Activated CD4-positive, alpha-beta T cell treated with anti-CD3 and anti-CD28 coated beads, Interleukin-2, amount 10 ng/mL, durations not matched to agents 7 days and 5 days (primary cell): ENCODE measurements around the gene EIF4A3. TPM values are rescaled to one million over a fixed set of nuclear protein-coding genes. Genes with fewer than 3 reads are reported as not detected.

Experiments used
- CTCF ChIA-PET: fragments of 350-600 bp; sonication (Branson Sonifier 250); formaldehyde crosslinking; loops from one replicate; lab custom pipeline; 2021; ENCODE audit warnings: antibody characterized with exemption; lab: Charles Lee
- POLR2A ChIA-PET: fragments of 350-600 bp; sonication (Branson Sonifier 250); formaldehyde crosslinking; loops from one replicate; lab custom pipeline; 2021; ENCODE audit warnings: antibody characterized with exemption; lab: Charles Lee
- DNase-seq: peaks from one replicate; pipeline ENCODE4 v3.0.0-alpha.2; 2020
- H3K27ac Mint-ChIP-seq: one replicate; pipeline ENCODE4 v1.8.0; 2021; ENCODE audit warnings: mild to moderate bottlenecking, moderate library complexity, mixed read lengths
- H3K27me3 Mint-ChIP-seq: one replicate; pipeline ENCODE4 v1.8.0; 2021; ENCODE audit warnings: mixed read lengths
- H3K36me3 Mint-ChIP-seq: one replicate; pipeline ENCODE4 v1.8.0; 2021; ENCODE audit warnings: low read depth, mixed read lengths
- H3K4me1 Mint-ChIP-seq: one replicate; pipeline ENCODE4 v1.8.0; 2021; ENCODE audit warnings: mixed read lengths
- H3K4me3 Mint-ChIP-seq: one replicate; pipeline ENCODE4 v1.8.0; 2021; ENCODE audit warnings: mild to moderate bottlenecking, moderate library complexity, mixed read lengths
- H3K9me3 Mint-ChIP-seq: one replicate; pipeline ENCODE4 v1.8.0; 2021; ENCODE audit warnings: mixed read lengths
- total RNA-seq, 2 experiments: library from RNA; stranded (reverse); gene quantifications; one replicate each; pipeline ENCODE4 v1.2.3, GENCODE V29; 2021

The EIF4A3 gene
- total RNA-seq, 2 experiments from 2014 or later, result 148 to 157 TPM

GRCh38 chr17:80145076-80146075 lies 1.6 kb downstream of the EIF4A3 start:
- peak; percentile 24 for DNase-seq
- Mint-ChIP-seq H3K36me3 (peaks cover 29% of the 10 kb centered on the region), H3K27ac (peak overlapping the region; percentile 84), H3K4me3 (peak overlapping the region; percentile 80), H3K27me3 (no peaks in the 10 kb centered on the region), H3K4me1 (peaks cover 39% of the 10 kb centered on the region), H3K9me3 (no peaks in the 10 kb centered on the region)
- ChIA-PET CTCF (interaction anchor here (0.6 to 1.2 kb wide), 4 partner anchors 9 to 146 kb away, joined by 3 to 6 read pairs (median 4); partner anchors contain the start of gene GAA), POLR2A (interaction anchor here (0.7 to 1.0 kb wide), 2 partner anchors 115 to 118 kb away, joined by 3 read pairs; partner anchors contain the start of gene RNF213)

GRCh38 chr17:80142929-80143328 lies 4.0 kb downstream of the EIF4A3 start:
- Mint-ChIP-seq H3K4me3 (no peak overlapping the region), H3K9me3 (no peaks in the 10 kb centered on the region), H3K27me3 (no peaks in the 10 kb centered on the region), H3K27ac (no peak overlapping the region), H3K36me3 (peaks cover 47% of the 10 kb centered on the region), H3K4me1 (peaks cover 32% of the 10 kb centered on the region)
- ChIA-PET POLR2A (no interaction called here), CTCF (interaction anchor here (0.5 to 2.3 kb wide), 4 partner anchors 9 to 1597 kb away, joined by 3 to 14 read pairs (median 3); partner anchors contain the start of gene GAA)
- no peak for DNase-seq

- Mint-ChIP-seq H3K36me3 (peaks cover 60% of the 10 kb centered on the region), H3K4me1 (peaks cover 31% of the 10 kb centered on the region), H3K4me3 (no peak overlapping the region), H3K9me3 (no peaks in the 10 kb centered on the region), H3K27ac (no peak overlapping the region), H3K27me3 (no peaks in the 10 kb centered on the region)
- ChIA-PET CTCF (interaction anchor here (0.9 to 2.3 kb wide), 3 partner anchors 9 to 40 kb away, joined by 3 to 14 read pairs (median 4); partner anchors contain the start of gene GAA), POLR2A (no interaction called here)
- no peak for DNase-seq
Measured at GRCh38 chr17:80141463-80142165, 5.3 kb downstream of the EIF4A3 start.

- H3K4me3 Mint-ChIP-seq, result no peak overlapping the region
- no peak for DNase-seq
- H3K36me3 Mint-ChIP-seq, result peaks cover 68% of the 10 kb centered on the region
- peaks cover 11% of the 10 kb centered on the region for H3K4me1 Mint-ChIP-seq
- H3K27me3 Mint-ChIP-seq, result no peaks in the 10 kb centered on the region
- H3K9me3 Mint-ChIP-seq, result no peaks in the 10 kb centered on the region
- ChIA-PET POLR2A (no interaction called here), CTCF (interaction anchor here (1.8 kb wide), 1 partner anchor 10 kb away, joined by 6 read pairs; no protein-coding TSS in a partner anchor)
- H3K27ac Mint-ChIP-seq, result no peak overlapping the region
Measured at GRCh38 chr17:80138856-80139426, 8.0 kb downstream of the EIF4A3 start.

GRCh38 chr17:80137131-80137530 lies 9.8 kb downstream of the EIF4A3 start:
- no peaks in the 10 kb centered on the region for H3K27me3 Mint-ChIP-seq
- H3K4me1 Mint-ChIP-seq, result peaks cover 3% of the 10 kb centered on the region
- CTCF ChIA-PET, result interaction anchor here (0.6 to 1.3 kb wide), 2 partner anchors 36 to 151 kb away, joined by 3 read pairs; partner anchors contain the start of gene GAA
- DNase-seq, result no peak
- no peak overlapping the region for H3K27ac Mint-ChIP-seq
- POLR2A ChIA-PET, result no interaction called here
- H3K36me3 Mint-ChIP-seq, result peaks cover 76% of the 10 kb centered on the region
- no peak overlapping the region for H3K4me3 Mint-ChIP-seq
- no peaks in the 10 kb centered on the region for H3K9me3 Mint-ChIP-seq

DNA sequence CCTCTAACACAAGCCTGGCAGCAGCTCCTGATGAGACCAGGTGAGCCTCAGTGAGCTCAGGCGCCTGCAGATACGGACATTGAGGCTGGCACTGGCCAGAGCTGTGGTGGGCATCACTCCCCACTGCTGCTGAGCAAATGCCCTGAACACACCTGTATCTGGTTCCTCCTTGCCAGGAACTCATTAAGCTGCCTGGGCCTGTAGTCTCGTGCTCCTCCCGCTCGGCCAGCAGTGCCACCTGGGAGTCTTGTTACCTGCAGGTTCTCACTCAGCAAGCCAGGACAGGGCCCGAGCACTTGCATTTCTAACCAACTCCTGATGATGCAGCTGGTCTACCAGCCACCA lies 13.3 kb downstream of the EIF4A3 start:
- Mint-ChIP-seq H3K9me3 (no peaks in the 10 kb centered on the region), H3K27me3 (peaks cover 13% of the 10 kb centered on the region), H3K4me3 (no peak overlapping the region), H3K4me1 (no peaks in the 10 kb centered on the region), H3K36me3 (peaks cover 53% of the 10 kb centered on the region), H3K27ac (no peak overlapping the region)
- DNase-seq, result no peak
- ChIA-PET CTCF (interaction anchor here (1.0 to 1.4 kb wide), 3 partner anchors 9 to 32 kb away, joined by 3 to 5 read pairs (median 3); partner anchors contain the start of gene GAA), POLR2A (no interaction called here)

GRCh38 chr17:80132906-80133625 lies 13.9 kb downstream of the EIF4A3 start:
- DNase-seq, result no peak
- H3K4me3 Mint-ChIP-seq, result no peak overlapping the region
- peaks cover 17% of the 10 kb centered on the region for H3K27me3 Mint-ChIP-seq
- ChIA-PET CTCF (interaction anchor here (1.0 to 1.4 kb wide), 3 partner anchors 9 to 32 kb away, joined by 3 to 5 read pairs (median 3); partner anchors contain the start of gene GAA), POLR2A (no interaction called here)
- H3K9me3 Mint-ChIP-seq, result no peaks in the 10 kb centered on the region
- no peak overlapping the region for H3K27ac Mint-ChIP-seq
- peaks cover 48% of the 10 kb centered on the region for H3K36me3 Mint-ChIP-seq
- H3K4me1 Mint-ChIP-seq, result no peaks in the 10 kb centered on the region

DNA sequence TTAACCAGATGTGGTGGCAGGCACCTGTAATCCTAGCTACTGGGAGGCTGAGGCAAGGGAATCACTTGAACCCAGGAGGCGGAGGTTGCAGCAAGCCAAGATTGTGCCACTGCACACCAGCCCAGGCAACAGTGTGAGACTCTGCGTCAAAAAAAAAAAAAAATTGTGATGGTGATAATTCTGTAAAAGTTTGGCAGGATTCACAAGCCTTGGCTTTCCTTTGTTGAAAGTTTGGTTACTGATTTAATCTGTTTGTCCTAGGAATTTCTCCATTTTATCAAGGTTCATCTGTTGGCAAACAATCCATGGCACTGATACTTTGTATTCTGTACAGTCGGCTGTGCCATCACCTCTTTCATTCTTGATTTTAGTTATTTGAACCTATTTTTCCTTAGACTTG lies 15.9 kb downstream of the EIF4A3 start:
- H3K4me3 Mint-ChIP-seq, result no peak overlapping the region
- no peak overlapping the region for H3K27ac Mint-ChIP-seq
- peaks cover 31% of the 10 kb centered on the region for H3K27me3 Mint-ChIP-seq
- H3K4me1 Mint-ChIP-seq, result no peaks in the 10 kb centered on the region
- H3K9me3 Mint-ChIP-seq, result no peaks in the 10 kb centered on the region
- peaks cover 29% of the 10 kb centered on the region for H3K36me3 Mint-ChIP-seq
- no peak for DNase-seq
- POLR2A ChIA-PET, result no interaction called here
- CTCF ChIA-PET, result no interaction called here

DNA sequence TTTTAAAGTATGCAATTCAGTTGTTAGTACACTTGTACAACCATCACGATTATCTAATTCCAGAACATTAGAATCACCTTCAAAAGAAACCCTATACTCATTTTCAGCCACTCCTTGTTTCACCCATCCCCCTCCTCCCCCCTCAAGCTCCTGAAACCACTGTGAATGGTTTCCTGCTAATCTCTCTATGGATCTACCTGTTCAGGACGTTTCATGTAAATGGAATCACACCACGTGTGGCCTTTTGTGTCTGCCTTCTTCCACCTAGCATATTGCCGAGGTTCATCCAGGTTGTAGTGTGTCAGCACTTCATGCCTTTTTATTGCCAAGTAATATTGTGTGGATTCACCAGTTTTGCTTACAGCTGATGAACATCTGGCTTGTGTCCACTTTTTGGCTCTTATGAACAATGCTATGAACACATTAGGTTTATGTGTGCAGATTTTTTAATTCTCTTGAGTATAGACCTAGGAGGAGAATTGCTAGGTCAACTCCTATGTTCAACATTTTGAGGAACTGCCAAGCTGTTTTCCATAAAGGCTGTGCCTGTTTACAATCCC lies 17.8 kb downstream of the EIF4A3 start:
- H3K4me1 Mint-ChIP-seq, result no peaks in the 10 kb centered on the region
- H3K4me3 Mint-ChIP-seq, result no peak overlapping the region
- H3K36me3 Mint-ChIP-seq, result peaks cover 16% of the 10 kb centered on the region
- ChIA-PET CTCF (interaction anchor here (1.2 kb wide), 1 partner anchor 25 kb away, joined by 4 read pairs; no protein-coding TSS in a partner anchor), POLR2A (interaction anchor here (0.6 kb wide), 1 partner anchor 95 kb away, joined by 3 read pairs; no protein-coding TSS in a partner anchor)
- H3K27ac Mint-ChIP-seq, result no peak overlapping the region
- H3K9me3 Mint-ChIP-seq, result no peaks in the 10 kb centered on the region
- no peak for DNase-seq
- H3K27me3 Mint-ChIP-seq, result peaks cover 36% of the 10 kb centered on the region

DNA sequence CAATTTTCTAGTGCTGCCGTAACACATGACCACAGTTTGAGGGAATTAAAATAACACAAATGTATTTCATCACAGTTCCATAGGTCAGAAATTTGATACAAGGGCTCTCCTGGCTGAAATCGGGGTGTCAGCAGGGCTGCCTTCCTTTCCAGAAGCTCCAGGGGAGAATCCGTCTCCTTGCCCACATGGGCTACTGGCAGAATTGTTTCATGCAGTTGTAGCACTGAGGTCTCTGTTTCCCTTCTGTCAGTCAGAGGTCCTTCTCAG lies 20.5 kb downstream of the EIF4A3 start:
- Mint-ChIP-seq H3K27ac (no peak overlapping the region), H3K4me1 (no peaks in the 10 kb centered on the region), H3K9me3 (no peaks in the 10 kb centered on the region), H3K36me3 (no peaks in the 10 kb centered on the region), H3K27me3 (peaks cover 36% of the 10 kb centered on the region), H3K4me3 (no peak overlapping the region)
- POLR2A ChIA-PET, result no interaction called here
- CTCF ChIA-PET, result interaction anchor here (1.2 kb wide), 1 partner anchor 25 kb away, joined by 3 read pairs; the partner anchor contains the start of gene GAA
- no peak for DNase-seq

- no peak overlapping the region for H3K4me3 Mint-ChIP-seq
- ChIA-PET POLR2A (no interaction called here), CTCF (interaction anchor here (2.4 kb wide), 1 partner anchor 25 kb away, joined by 9 read pairs; the partner anchor contains the start of gene GAA)
Measured at GRCh38 chr17:80125656-80126448, 21.1 kb downstream of the EIF4A3 start.

More at GRCh38 chr17:80125656-80126448, 21.1 kb downstream of the EIF4A3 start:
- Mint-ChIP-seq H3K27ac (no peak overlapping the region), H3K27me3 (peaks cover 36% of the 10 kb centered on the region), H3K36me3 (no peaks in the 10 kb centered on the region), H3K9me3 (no peaks in the 10 kb centered on the region), H3K4me1 (no peaks in the 10 kb centered on the region)
- no peak for DNase-seq
